Measurements from ENCODE around the gene ANXA1.

- TF ChIP-seq CTCF (IDR thresholded peaks at IDR 0.05) (no peak), ZFX (IDR thresholded peaks at IDR 0.05; ENCODE audit: borderline replicate concordance) (no peak)
Observed at GRCh38 chr9:73149371-73150067, 2.1 kb upstream of the ANXA1 start.
